Measurements from ENCODE around the gene PABPN1. TPM values are rescaled to one million over a fixed set of nuclear protein-coding genes. Genes with fewer than 3 reads are reported as not detected.

Gene PABPN1
- total RNA-seq, 1 experiment from 2014 or later, result 287 TPM

GRCh38 chr14:23319746-23320583, 1.3 kb upstream of the PABPN1 start:
- H3K9me3 ChIP-seq (ENCODE audit: low read depth, low read length, poor library complexity, severe bottlenecking), result no peaks in the 10 kb centered on the region
- peak overlapping the region; percentile 80 for H3K27ac ChIP-seq (ENCODE audit: low read depth, low read length, poor library complexity, severe bottlenecking)
- no TSS peak for BruUV-seq (replicated peaks)
- ChIA-PET POLR2A (ENCODE audit: low non-redundant PET) (no interaction called here), CTCF (interaction anchor here (0.5 to 3.1 kb wide), 3 partner anchors 19 to 199 kb away, joined by 3 to 9 read pairs (median 7); no protein-coding TSS in a partner anchor)
- peaks cover 13% of the 10 kb centered on the region for H3K4me1 ChIP-seq (ENCODE audit: insufficient read depth, low read length, poor library complexity, severe bottlenecking)
- H3K4me3 ChIP-seq (ENCODE audit: low read depth, low read length, poor library complexity, severe bottlenecking), result peak overlapping the region; percentile 38
- no peak for TF ChIP-seq EZH2 (IDR thresholded peaks at IDR 0.05; ENCODE audit: borderline replicate concordance, low read depth, low read length, poor library complexity, severe bottlenecking)
- TF ChIP-seq, protein P1, sequence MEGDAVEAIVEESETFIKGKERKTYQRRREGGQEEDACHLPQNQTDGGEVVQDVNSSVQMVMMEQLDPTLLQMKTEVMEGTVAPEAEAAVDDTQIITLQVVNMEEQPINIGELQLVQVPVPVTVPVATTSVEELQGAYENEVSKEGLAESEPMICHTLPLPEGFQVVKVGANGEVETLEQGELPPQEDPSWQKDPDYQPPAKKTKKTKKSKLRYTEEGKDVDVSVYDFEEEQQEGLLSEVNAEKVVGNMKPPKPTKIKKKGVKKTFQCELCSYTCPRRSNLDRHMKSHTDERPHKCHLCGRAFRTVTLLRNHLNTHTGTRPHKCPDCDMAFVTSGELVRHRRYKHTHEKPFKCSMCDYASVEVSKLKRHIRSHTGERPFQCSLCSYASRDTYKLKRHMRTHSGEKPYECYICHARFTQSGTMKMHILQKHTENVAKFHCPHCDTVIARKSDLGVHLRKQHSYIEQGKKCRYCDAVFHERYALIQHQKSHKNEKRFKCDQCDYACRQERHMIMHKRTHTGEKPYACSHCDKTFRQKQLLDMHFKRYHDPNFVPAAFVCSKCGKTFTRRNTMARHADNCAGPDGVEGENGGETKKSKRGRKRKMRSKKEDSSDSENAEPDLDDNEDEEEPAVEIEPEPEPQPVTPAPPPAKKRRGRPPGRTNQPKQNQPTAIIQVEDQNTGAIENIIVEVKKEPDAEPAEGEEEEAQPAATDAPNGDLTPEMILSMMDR (conservative IDR thresholded peaks at IDR 0.05; ENCODE audit: low read depth, low read length), result no peak
- H3K36me3 ChIP-seq (ENCODE audit: insufficient read depth, low read length, poor library complexity, severe bottlenecking), result peaks cover 29% of the 10 kb centered on the region
- intact Hi-C loops (cut with micrococcal nuclease; ENCODE audit: unreplicated experiment), result loop anchor here (5.0 kb wide), 2 partner anchors 47 to 147 kb away; partner anchors contain the start of genes EFS and NGDN
- H3K27me3 ChIP-seq (replicated peaks; ENCODE audit: insufficient read depth, low read depth, low read length, poor library complexity), result no peaks in the 10 kb centered on the region
- DNase-seq (ENCODE audit: low spot score), result no peak

DNA sequence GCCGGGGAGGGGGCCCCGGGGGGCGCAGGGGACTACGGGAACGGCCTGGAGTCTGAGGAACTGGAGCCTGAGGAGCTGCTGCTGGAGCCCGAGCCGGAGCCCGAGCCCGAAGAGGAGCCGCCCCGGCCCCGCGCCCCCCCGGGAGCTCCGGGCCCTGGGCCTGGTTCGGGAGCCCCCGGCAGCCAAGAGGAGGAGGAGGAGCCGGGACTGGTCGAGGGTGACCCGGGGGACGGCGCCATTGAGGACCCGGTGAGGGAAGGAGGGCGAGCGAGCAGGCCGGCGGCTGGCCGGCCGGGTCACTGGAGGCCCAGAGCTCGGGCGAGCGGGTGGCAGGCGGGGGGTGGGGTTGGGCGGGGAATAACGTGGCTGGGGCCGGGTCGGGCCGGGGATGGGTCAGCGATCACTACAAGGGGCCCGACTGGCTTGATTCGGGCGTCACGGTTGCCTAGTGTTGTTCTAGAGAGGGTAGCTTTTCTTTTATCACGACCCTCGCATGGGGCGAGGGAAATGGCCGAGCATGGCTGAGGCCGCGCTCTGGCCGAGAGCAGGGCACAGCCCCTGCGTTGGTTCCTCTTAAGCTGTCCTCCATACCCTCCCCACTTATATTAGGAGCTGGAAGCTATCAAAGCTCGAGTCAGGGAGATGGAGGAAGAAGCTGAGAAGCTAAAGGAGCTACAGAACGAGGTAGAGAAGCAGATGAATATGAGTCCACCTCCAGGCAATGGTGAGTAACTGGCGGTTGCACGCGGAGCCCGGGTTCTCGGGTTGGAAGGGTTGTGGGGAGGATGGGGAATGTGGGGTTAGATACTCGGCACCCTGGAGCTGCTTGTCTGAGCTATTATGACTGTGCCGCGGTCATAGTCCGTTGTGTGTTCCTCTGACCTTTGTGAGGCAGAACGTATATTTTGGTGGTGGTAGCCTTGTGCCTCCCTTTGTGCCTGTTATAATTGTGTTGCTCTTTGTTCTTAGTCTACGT, 603 bp downstream of the PABPN1 start:
- Histone ChIP-seq H3K27ac (ENCODE audit: low read depth, low read length, poor library complexity, severe bottlenecking) (peak overlapping the region; percentile 95), H3K4me3 (ENCODE audit: low read depth, low read length, poor library complexity, severe bottlenecking) (peak overlapping the region; percentile 78), H3K9me3 (ENCODE audit: low read depth, low read length, poor library complexity, severe bottlenecking) (no peaks in the 10 kb centered on the region), H3K4me1 (ENCODE audit: insufficient read depth, low read length, poor library complexity, severe bottlenecking) (peaks cover 13% of the 10 kb centered on the region), H3K27me3 (replicated peaks; ENCODE audit: insufficient read depth, low read depth, low read length, poor library complexity) (no peaks in the 10 kb centered on the region), H3K36me3 (ENCODE audit: insufficient read depth, low read length, poor library complexity, severe bottlenecking) (peaks cover 42% of the 10 kb centered on the region)
- TF ChIP-seq, protein P1 (conservative IDR thresholded peaks at IDR 0.05; ENCODE audit: low read depth, low read length), result no peak
- TF ChIP-seq EZH2 (IDR thresholded peaks at IDR 0.05; ENCODE audit: borderline replicate concordance, low read depth, low read length, poor library complexity, severe bottlenecking), result no peak
- BruUV-seq (replicated peaks), result no TSS peak
- ChIA-PET CTCF (interaction anchor here (0.7 to 3.1 kb wide), 6 partner anchors 21 to 262 kb away, joined by 3 to 9 read pairs (median 4); no protein-coding TSS in a partner anchor), POLR2A (ENCODE audit: low non-redundant PET) (interaction anchor here (0.6 kb wide), 2 partner anchors 61 to 1486 kb away, joined by 3 to 5 read pairs; no protein-coding TSS in a partner anchor)
- intact Hi-C loops (cut with micrococcal nuclease; ENCODE audit: unreplicated experiment), result loop anchor here (5.0 kb wide), 2 partner anchors 45 to 145 kb away; partner anchors contain the start of genes EFS and NGDN
- DNase-seq (ENCODE audit: low spot score), result peak; percentile 49

Measured in A673 (cell line).